GM18502 (cell line): Measurements from ENCODE around the gene ACAP2.

ENCODE experiments used
- ATAC-seq: cut with Tn5 transposase; IDR thresholded peaks from one replicate; pipeline ENCODE4 v1.9.1; 2021; ENCODE audit warnings: mild to moderate bottlenecking; ENCODE audit not compliant: unreplicated experiment, poor library complexity

ACAP2 gene

DNA sequence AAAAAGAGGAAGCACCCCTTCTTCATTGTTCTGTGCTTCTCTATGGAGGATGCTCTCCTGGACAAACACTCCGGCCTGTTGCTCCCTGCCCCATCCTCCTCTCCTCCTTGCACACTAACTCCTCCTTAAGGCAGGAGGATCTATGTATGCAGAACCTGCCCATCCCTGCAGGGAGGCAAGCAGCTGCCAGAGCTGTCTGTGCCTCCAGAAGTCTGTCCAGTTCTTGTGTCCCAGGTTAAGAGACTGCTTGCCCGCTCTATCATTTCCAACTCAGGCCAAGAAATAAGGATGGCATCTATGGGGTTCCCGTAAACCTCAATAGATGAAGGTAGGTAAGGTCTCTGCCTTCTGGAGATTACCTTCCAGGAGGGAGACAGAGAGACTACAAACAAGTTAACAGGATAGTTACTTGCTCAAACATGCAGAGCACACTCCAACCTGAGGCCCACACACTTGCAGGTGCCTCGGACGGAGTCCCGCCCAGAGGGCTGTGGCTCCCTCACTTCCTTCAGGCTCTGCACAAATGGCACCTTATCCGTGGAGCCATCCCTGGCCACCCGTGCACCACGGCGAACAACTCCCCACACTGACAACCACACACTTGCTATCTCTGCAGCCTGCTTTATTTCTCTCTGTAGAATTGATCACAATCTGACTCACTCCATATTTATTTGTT, 178.8 kb downstream of the ACAP2 start:
- ATAC-seq, result no peak

GRCh38 chr3:195263193-195263924, 179.5 kb downstream of the ACAP2 start:
- ATAC-seq, result no peak

DNA sequence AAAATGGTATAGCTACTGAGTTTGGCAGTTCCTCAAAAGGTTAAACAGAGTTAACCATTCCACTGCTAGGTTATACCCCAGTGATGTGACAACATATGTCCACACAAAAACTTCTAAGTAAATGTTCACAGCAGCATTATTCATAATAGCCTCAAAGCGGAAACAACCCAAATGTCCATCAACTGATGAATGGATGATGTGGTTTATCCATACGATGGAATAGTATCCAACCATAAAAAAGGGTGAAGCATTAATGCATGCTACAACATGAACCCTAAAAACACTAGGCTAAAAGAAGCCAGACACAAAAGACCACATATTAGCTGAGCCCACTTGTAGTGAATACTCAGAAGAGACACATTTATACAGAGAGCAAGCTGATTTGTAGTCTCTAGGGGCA, 180.9 kb downstream of the ACAP2 start:
- ATAC-seq, result no peak

DNA sequence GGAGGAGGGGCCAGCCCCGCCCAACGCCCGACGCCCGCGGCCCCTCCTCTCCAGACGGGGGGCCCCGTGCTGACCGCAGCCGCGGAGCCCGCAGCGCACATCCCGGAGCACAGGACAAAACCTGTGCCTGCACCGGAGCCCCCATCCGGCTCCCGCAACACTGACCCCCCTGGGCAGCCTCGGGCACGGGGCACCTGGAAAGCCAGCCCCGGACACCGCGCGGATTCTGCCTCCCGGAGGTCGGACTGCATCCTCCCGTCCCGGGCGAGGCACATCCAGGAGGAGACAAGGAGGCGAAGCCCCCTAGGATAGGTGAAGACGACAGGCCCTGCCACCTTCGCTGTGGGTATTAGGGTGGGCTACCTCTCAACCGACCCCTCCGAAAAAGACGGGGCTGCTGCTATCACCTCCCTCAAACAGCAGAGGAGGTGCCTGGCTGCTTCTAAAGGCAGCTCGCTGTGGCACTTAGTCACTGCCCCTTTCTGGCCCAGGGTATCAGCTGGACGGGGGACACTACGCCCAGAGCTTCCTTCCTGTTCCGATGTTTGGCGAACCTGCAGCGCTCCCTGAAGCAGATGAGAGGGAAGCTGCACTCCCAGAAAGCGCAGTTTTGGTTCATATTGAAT, 182.4 kb downstream of the ACAP2 start:
- peak; percentile 8 for ATAC-seq

DNA sequence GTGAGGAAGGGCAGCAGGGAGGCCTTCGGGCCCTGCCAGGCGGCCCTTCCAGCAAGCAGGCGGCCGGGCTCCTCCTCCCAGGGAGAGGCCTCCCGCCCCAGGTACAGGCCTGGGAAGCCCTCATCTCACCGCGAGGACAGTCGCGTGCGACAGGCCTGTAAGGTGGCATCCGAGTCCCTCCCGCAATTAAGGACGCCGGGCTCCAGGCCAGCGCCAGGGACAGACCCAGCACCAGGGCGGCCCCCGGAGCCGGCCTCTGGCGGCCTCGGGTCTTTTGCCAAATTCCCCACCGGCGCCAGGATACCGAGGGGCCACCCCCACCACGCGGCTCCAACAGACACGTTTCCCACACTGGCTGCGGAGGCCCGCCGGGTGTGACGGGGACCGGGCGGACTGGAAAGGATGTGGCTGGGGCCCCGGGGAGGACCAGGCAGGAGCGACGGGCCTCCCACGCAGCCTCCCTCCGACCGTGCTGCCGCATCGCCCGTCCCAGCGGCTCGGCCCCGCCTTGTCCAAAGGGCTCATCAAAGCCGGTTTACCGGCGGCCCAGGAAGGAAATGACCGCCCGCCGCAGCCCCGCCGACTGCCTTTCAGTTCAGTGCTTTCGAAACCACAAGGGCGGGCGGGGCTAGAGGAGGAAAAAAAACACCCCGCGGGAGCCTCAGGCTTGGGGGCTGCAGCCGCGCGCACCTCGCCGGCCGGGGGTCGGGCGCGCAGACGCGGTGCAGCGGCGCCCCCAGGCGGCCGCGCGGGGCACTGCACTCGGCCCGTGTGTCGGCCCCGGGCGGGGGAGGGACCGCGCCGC, 183.1 kb downstream of the ACAP2 start:
- peak; percentile 86 for ATAC-seq

DNA sequence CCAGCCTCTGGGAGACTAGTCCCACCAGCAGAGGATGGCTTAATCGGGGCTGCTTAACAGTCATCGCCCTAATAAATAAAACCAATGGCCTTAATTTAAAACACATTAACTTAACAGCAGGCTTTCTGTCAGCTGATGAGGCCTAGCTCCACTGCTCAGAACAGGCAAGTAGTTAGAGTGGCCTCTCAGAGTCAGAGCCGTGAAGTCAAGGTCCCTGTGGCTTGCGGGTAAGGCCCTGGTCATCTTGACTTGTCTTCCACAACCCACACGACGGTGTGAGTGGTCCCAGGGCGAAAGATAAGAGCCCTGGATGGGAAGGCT, 183.7 kb downstream of the ACAP2 start:
- ATAC-seq, result no peak

GRCh38 chr3:195258449-195259153, 184.2 kb downstream of the ACAP2 start:
- no peak for ATAC-seq

DNA sequence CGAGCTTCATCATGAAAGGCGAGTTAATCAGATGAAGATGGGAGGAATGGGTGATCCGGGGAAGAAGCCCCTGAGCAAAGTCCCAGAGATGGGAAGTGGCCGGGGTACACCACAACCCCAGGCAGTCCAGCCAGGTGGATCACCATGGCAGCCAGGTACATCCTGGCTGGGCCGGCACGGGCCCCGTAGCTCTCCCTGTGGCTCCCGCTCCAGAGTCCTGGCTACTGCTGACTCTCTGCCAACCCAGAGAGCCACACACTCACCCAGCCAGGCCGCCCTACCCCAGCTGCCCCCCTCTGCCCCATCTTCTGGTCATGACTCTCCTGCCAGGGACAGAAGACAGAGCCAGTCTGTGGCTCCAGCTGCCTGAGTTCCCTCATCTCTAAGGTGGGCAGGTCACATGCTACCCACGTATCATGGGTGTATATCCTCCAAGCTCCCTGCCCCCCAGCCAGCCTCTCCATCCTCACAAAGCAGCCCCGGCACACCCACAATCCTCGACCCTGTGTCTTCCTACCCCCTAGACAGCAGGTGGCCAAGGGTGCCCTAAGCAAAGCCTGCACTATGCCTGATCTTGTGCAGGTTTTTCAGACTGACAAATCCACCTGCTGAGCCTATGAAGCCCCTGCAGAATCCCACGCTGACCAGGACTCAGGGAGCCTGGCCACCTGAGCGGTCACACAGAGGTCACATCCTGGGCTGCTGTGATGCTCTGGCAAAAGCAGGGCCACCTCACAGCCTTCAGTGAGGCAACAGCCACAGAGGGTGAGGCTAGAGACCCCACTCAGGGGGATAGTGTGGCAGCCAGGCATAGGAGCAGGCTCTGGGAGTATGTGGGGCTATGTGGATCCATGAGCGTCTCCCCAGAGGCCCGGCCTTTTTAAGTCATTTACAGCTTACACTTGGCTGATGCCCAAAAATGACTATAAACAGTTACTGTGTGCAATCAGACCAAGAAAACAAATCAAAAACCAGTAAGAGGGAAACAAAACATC, 185.1 kb downstream of the ACAP2 start:
- no peak for ATAC-seq

DNA sequence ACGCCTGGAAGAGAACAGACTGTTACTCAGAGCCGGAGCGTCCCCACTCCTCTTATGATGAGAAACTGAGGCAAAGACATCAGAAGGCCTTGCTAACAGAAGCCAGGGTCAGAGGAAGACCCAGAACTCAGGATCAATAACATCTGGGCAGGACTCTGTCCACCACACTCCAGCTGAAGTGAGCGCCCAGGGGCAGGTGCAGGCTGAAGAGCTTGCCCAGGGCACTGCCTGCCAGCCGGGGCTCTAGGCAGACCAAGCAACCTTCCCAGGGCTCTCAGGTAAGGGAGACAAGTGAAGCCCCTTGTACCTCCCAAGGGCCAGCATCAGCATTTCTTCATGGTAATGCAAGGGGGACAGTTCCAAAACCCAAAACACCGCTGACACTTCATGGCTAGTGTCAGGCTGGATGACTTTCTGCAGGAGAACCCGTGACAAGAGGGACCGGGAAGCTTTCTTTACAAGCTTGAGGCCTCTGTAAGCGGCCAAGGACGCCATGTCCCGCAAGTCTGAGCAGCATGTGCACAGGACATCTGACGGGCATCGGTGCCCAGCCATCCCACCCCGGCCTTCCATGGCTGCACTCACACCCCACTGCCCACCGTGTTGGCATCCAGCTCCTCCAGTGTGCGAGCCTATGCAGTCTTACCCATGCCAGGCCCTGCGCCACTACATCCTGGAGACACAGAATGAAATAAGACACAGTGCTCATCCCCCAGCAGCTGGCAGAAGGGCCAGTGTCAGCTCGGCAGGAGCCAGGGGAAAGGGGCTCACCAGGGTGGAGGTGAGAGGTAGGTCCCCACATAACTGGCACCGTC, 186.0 kb downstream of the ACAP2 start:
- ATAC-seq, result no peak

GRCh38 chr3:195255571-195256501, 187.0 kb downstream of the ACAP2 start:
- ATAC-seq, result no peak

DNA sequence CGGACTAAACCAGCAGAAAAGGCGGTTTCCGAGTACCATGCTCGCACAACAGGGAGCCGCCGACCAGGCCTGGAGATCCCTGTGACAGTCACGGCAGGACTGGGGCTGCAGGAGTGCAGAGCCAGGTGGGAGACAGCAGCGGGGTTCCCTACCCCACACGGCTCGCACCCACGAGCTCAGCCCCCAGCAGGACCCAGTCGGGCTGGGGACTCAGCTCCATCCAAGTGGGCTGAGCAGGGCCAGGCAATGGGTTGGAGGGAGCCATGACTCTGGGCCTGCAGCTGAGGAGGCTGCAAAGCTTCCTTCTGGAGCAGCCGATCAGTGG, 187.7 kb downstream of the ACAP2 start:
- no peak for ATAC-seq

DNA sequence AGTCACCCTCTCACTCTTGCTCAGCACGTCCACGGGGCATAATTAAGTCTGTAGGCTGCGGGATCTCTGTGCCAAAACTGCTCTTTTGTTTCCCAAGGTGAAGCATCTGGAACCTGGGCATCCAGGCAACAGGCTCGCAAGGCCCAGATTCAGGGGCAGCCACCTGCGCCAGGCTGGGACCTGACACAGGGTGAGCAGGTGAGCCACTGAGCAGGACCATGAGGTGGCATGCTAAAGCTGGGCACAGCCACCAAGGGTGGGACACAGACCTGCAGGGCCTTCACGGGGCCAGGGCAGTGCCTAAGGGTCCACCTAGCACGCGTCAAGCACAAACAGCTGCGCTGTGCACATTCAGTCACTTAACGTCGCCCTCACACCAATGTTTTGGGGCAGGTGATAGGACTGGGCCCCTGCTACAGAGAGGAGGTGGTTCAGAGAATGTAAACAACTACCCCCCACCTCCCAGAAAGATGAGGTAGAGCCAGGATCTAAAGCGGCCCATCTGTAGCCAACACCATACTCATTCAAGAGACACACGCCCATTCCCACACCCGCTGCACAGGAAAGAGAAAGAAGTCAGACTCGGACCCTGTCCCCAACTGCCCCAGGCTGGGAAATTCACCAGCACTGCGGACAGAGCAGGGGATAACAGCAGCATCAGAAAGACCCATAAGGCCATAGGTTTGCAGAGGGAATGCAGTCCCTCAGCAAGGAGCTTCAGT, 188.2 kb downstream of the ACAP2 start:
- ATAC-seq, result no peak

GRCh38 chr3:195253923-195254432, 188.8 kb downstream of the ACAP2 start:
- ATAC-seq, result no peak

- no peak for ATAC-seq
Observed at GRCh38 chr3:195251336-195252065, 191.3 kb downstream of the ACAP2 start.

- no peak for ATAC-seq
Observed at GRCh38 chr3:195250473-195251251, 192.2 kb downstream of the ACAP2 start.
